OCI-LY7 (cell line): Measurements from ENCODE around the gene RNF223.

Experiments used
- CTCF ChIP-seq: fragments of 200-600 bp; sonication (generic); conservative IDR thresholded peaks from 2 replicates; pipeline ENCODE4 v1.5.1; 2014; ENCODE audit warnings: mild to moderate bottlenecking, antibody characterized with exemption, low read length, moderate library complexity, mixed read lengths
- EZH2phosphoT487 ChIP-seq: fragments of 200-600 bp; sonication (generic); IDR thresholded peaks from 2 replicates; pipeline ENCODE4 v1.6.1; 2018; ENCODE audit warnings: low read depth, borderline replicate concordance, mild to moderate bottlenecking, mixed run types, antibody characterized with exemption, low read length, moderate library complexity, mixed read lengths

- TF ChIP-seq CTCF (no peak), EZH2phosphoT487 (no peak)
Measured at GRCh38 chr1:1053022-1053421, 21.1 kb downstream of the RNF223 start.
